GM23338 (cell line): ENCODE data around the gene ADCY6. TPM values are rescaled to one million over a fixed set of nuclear protein-coding genes. Genes with fewer than 3 reads are reported as not detected.

Experiments
- ATAC-seq: fragments of 200-7000 bp; cut with Tn5 transposase; 3 replicates; pipeline ENCODE4 v1.9.1; 2020
- DNase-seq: peaks from one replicate; pipeline ENCODE4 v3.0.0-alpha.2; 2015; ENCODE audit warnings: low spot score
- H2AFZ ChIP-seq: fragments of 200-600 bp; sonication (generic); 2 replicates; pipeline ENCODE4 v1.8.0; 2016; ENCODE audit warnings: antibody characterized with exemption, mild to moderate bottlenecking, moderate library complexity
- H3F3A ChIP-seq: fragments of 200-600 bp; sonication (generic); replicated peaks from 2 replicates; pipeline ENCODE4 v1.8.0; 2017; ENCODE audit warnings: antibody characterized with exemption, mixed run types, low read depth
- H3K27ac ChIP-seq: fragments of 200-600 bp; sonication (generic); 2 replicates; pipeline ENCODE4 v1.6.1; 2016; ENCODE audit warnings: low read depth
- H3K27me3 ChIP-seq: fragments of 200-600 bp; sonication (generic); 2 replicates; pipeline ENCODE4 v1.8.0; 2016; ENCODE audit warnings: mild to moderate bottlenecking, mixed run types, moderate library complexity; ENCODE audit not compliant: insufficient read depth
- H3K36me3 ChIP-seq: fragments of 200-600 bp; sonication (generic); 2 replicates; pipeline ENCODE4 v1.8.0; 2016; ENCODE audit warnings: mild to moderate bottlenecking; ENCODE audit not compliant: insufficient read depth
- H3K4me1 ChIP-seq: fragments of 200-600 bp; sonication (generic); 2 replicates; pipeline ENCODE4 v1.8.0; 2016; ENCODE audit warnings: mild to moderate bottlenecking, moderate library complexity; ENCODE audit not compliant: insufficient read depth
- H3K4me2 ChIP-seq: fragments of 200-600 bp; sonication (generic); 2 replicates; pipeline ENCODE4 v1.7.1; 2017; ENCODE audit warnings: mixed run types
- H3K4me3 ChIP-seq: fragments of 200-600 bp; sonication (generic); 2 replicates; pipeline ENCODE4 v1.6.1; 2016; ENCODE audit warnings: mixed run types
- H3K79me2 ChIP-seq: fragments of 200-600 bp; sonication (generic); replicated peaks from 2 replicates; pipeline ENCODE4 v1.8.0; 2017; ENCODE audit warnings: mild to moderate bottlenecking; ENCODE audit not compliant: insufficient read depth
- H3K9me2 ChIP-seq: fragments of 200-600 bp; sonication (generic); 2 replicates; pipeline ENCODE4 v1.8.0; 2017; ENCODE audit not compliant: insufficient read depth
- H4K20me1 ChIP-seq: fragments of 200-600 bp; sonication (generic); replicated peaks from 2 replicates; pipeline ENCODE4 v1.8.0; 2017; ENCODE audit warnings: mild to moderate bottlenecking; ENCODE audit not compliant: insufficient read depth
- H3K27ac Mint-ChIP-seq: 2 replicates; pipeline ENCODE4 v1.8.0; 2020; ENCODE audit warnings: inconsistent platforms, mild to moderate bottlenecking, moderate library complexity, mixed read lengths
- H3K27me3 Mint-ChIP-seq: 3 replicates; pipeline ENCODE4 v1.8.0; 2022; ENCODE audit warnings: low read depth, mild to moderate bottlenecking, moderate library complexity, mixed read lengths, inconsistent platforms; ENCODE audit not compliant: insufficient read depth, poor library complexity
- H3K36me3 Mint-ChIP-seq: 3 replicates; pipeline ENCODE4 v1.8.0; 2021; ENCODE audit warnings: low read depth, mild to moderate bottlenecking, inconsistent platforms, moderate library complexity, mixed read lengths
- H3K4me1 Mint-ChIP-seq: 3 replicates; pipeline ENCODE4 v1.8.0; 2020; ENCODE audit warnings: mild to moderate bottlenecking, inconsistent platforms, mixed read lengths
- H3K4me3 Mint-ChIP-seq: 3 replicates; pipeline ENCODE4 v1.8.0; 2021; ENCODE audit warnings: moderate library complexity, mild to moderate bottlenecking, inconsistent platforms, mixed read lengths
- H3K9me3 Mint-ChIP-seq: 3 replicates; pipeline ENCODE4 v1.8.0; 2020; ENCODE audit warnings: moderate library complexity, mild to moderate bottlenecking, inconsistent platforms, mixed read lengths
- CREB1 ChIP-seq: fragments of 250-450 bp; sonication (Bioruptor Pico); IDR thresholded peaks from 2 replicates; pipeline ENCODE4 v1.5.0; 2020; ENCODE audit warnings: low read depth, mild to moderate bottlenecking, moderate library complexity
- ETS1 ChIP-seq: IDR thresholded peaks from 2 replicates; pipeline ENCODE4 v1.6.1; 2016; ENCODE audit warnings: antibody characterized with exemption
- NANOG ChIP-seq: IDR thresholded peaks from 2 replicates; pipeline ENCODE4 v1.6.1; 2016; ENCODE audit warnings: antibody characterized with exemption, borderline replicate concordance
- POLR2AphosphoS5 ChIP-seq: IDR thresholded peaks from 2 replicates; pipeline ENCODE4 v1.6.1; 2016; ENCODE audit warnings: antibody characterized with exemption, low read depth
- ZNF331 ChIP-seq: fragments of 250-450 bp; sonication (Bioruptor Pico); IDR thresholded peaks from 2 replicates; pipeline ENCODE4 v1.5.0; 2020; ENCODE audit warnings: low read depth, mild to moderate bottlenecking, moderate library complexity
- ZNF462 ChIP-seq: fragments of 250-450 bp; sonication (Bioruptor Pico); IDR thresholded peaks from 2 replicates; pipeline ENCODE4 v1.5.0; 2020; ENCODE audit warnings: mild to moderate bottlenecking, moderate library complexity
- polyA plus RNA-seq: library from polyadenylated mRNA; unstranded; fragments of >200 nt; fragmentation: Nextera tagmentation; extraction: Ambion mirVana; gene quantifications from 2 replicates; pipeline ENCODE4 v1.2.1, GENCODE V29; 2016
- total RNA-seq: library from RNA; depleted of rRNA; stranded (reverse); fragments of >200 nt; shearing (Covaris generic); gene quantifications from 2 replicates; pipeline ENCODE4 v1.2.3, GENCODE V29; 2014

Gene ADCY6
- total and polyA plus RNA-seq, 2 experiments from 2014 or later: 1.0 to 16.5 TPM

- Histone ChIP-seq H2AFZ (no peak overlapping the region), H3K79me2 (no peaks in the 10 kb centered on the region), H3K27ac (no peak overlapping the region), H3K4me2 (peak overlapping the region; percentile 86; the same call in 1 of the 2 replicates), H3K4me3 (0 out of 2 replicates have a peak overlapping the region, but pooled peaks have one; percentile 85), H3K27me3 (peaks cover 60% of the 10 kb centered on the region), H3K4me1 (peaks cover 17% of the 10 kb centered on the region), H4K20me1 (no peaks in the 10 kb centered on the region; the same call in 1 of the 2 replicates), H3F3A (no peaks in the 10 kb centered on the region; the same call in 1 of the 2 replicates), H3K36me3 (no peaks in the 10 kb centered on the region), H3K9me2 (no peaks in the 10 kb centered on the region)
- TF ChIP-seq ZNF462 (no peak), CREB1 (no peak), ETS1 (no peak), ZNF331 (CRISPR knock-in tag) (no peak), NANOG (no peak), POLR2AphosphoS5 (no peak)
- ATAC-seq (no peak), DNase-seq (no peak)
- H3K27me3 Mint-ChIP-seq: peaks cover 51% of the 10 kb centered on the region
- no peak overlapping the region for H3K27ac Mint-ChIP-seq
- H3K36me3 Mint-ChIP-seq: peaks cover 1% of the 10 kb centered on the region; the same call in 1 of the 3 replicates
- H3K4me3 Mint-ChIP-seq: peak overlapping the region; percentile 45; the same call in 1 of the 3 replicates
- H3K9me3 Mint-ChIP-seq: no peaks in the 10 kb centered on the region
- peaks cover 48% of the 10 kb centered on the region for H3K4me1 Mint-ChIP-seq
Observed at GRCh38 chr12:48819986-48820725, 31.3 kb upstream of the ADCY6 start.
